H9 (cell line): ENCODE results near the gene SLC23A2. TPM values are rescaled to one million over a fixed set of nuclear protein-coding genes. Genes with fewer than 3 reads are reported as not detected.

Source experiments
- DNase-seq: peaks from one replicate; pipeline ENCODE4 v3.0.0-alpha.2; 2017
- H2AFZ ChIP-seq: one replicate; pipeline ENCODE4 v1.6.1; 2013; ENCODE audit warnings: mild to moderate bottlenecking, low read length, control low read depth, moderate library complexity
- H2AK5ac ChIP-seq: 2 replicates; pipeline ENCODE4 v1.6.1; 2013; ENCODE audit warnings: low read length, control low read depth, mixed read lengths; ENCODE audit not compliant: insufficient read length
- H2BK120ac ChIP-seq: one replicate; pipeline ENCODE4 v1.6.1; 2013; ENCODE audit warnings: low read depth, mild to moderate bottlenecking, low read length, control low read depth, inconsistent platforms; ENCODE audit not compliant: poor library complexity, severe bottlenecking
- H2BK12ac ChIP-seq: 2 replicates; pipeline ENCODE4 v1.6.1; 2013; ENCODE audit warnings: low read length, control low read depth, mixed read lengths, low read depth; ENCODE audit not compliant: insufficient read length
- H2BK15ac ChIP-seq: 2 replicates; pipeline ENCODE4 v1.6.1; 2013; ENCODE audit warnings: low read depth, low read length, control low read depth
- H2BK20ac ChIP-seq: one replicate; pipeline ENCODE4 v1.6.1; 2013; ENCODE audit warnings: low read depth, mild to moderate bottlenecking, low read length, control low read depth, inconsistent platforms; ENCODE audit not compliant: poor library complexity, severe bottlenecking
- H2BK5ac ChIP-seq: 2 replicates; pipeline ENCODE4 v1.6.1; 2013; ENCODE audit warnings: low read length, control low read depth, mixed read lengths; ENCODE audit not compliant: insufficient read length
- H3K14ac ChIP-seq: 2 replicates; pipeline ENCODE4 v1.6.1; 2013; ENCODE audit warnings: low read length, control low read depth; ENCODE audit not compliant: insufficient read depth
- H3K18ac ChIP-seq: 2 replicates; pipeline ENCODE4 v1.6.1; 2013; ENCODE audit warnings: low read depth, mild to moderate bottlenecking, mixed read lengths, low read length, control low read depth; ENCODE audit not compliant: insufficient read length
- H3K23ac ChIP-seq: 2 replicates; pipeline ENCODE4 v1.6.1; 2013; ENCODE audit warnings: low read length, control low read depth, mixed read lengths, low read depth; ENCODE audit not compliant: insufficient read length
- H3K23me2 ChIP-seq: 2 replicates; pipeline ENCODE4 v1.6.1; 2013; ENCODE audit warnings: low read depth, mild to moderate bottlenecking, mixed read lengths, low read length, control low read depth; ENCODE audit not compliant: insufficient read length, poor library complexity, severe bottlenecking
- H3K27ac ChIP-seq: 2 replicates; pipeline ENCODE4 v1.5.1; 2013; ENCODE audit warnings: low read length, control low read depth, mixed read lengths, low read depth; ENCODE audit not compliant: insufficient read length
- H3K27me3 ChIP-seq: 2 replicates; pipeline ENCODE4 v1.6.1; 2013; ENCODE audit warnings: low read length, control low read depth, inconsistent platforms; ENCODE audit not compliant: insufficient read depth
- H3K4ac ChIP-seq: 2 replicates; pipeline ENCODE4 v1.6.1; 2013; ENCODE audit warnings: low read depth, mild to moderate bottlenecking, control low read depth, inconsistent platforms, low read length, moderate library complexity
- H3K4me1 ChIP-seq: 2 replicates; pipeline ENCODE4 v1.6.1; 2013; ENCODE audit warnings: low read length, control low read depth, inconsistent platforms; ENCODE audit not compliant: insufficient read depth
- H3K4me2 ChIP-seq: 2 replicates; pipeline ENCODE4 v1.6.1; 2013; ENCODE audit warnings: low read length, control low read depth, mixed read lengths; ENCODE audit not compliant: insufficient read length, insufficient read depth
- H3K56ac ChIP-seq: 2 replicates; pipeline ENCODE4 v1.6.1; 2013; ENCODE audit warnings: low read depth, mild to moderate bottlenecking, mixed read lengths, low read length, control low read depth; ENCODE audit not compliant: insufficient read length
- H3K79me1 ChIP-seq: 2 replicates; pipeline ENCODE4 v1.6.1; 2013; ENCODE audit warnings: low read depth, mild to moderate bottlenecking, moderate library complexity, low read length, control low read depth, inconsistent platforms; ENCODE audit not compliant: insufficient read depth, poor library complexity, severe bottlenecking
- H3K79me2 ChIP-seq: 2 replicates; pipeline ENCODE4 v1.6.1; 2013; ENCODE audit warnings: low read length, control low read depth, inconsistent platforms; ENCODE audit not compliant: insufficient read depth
- H3K9ac ChIP-seq: 2 replicates; pipeline ENCODE4 v1.6.1; 2013; ENCODE audit warnings: low read length, control low read depth, mixed read lengths; ENCODE audit not compliant: insufficient read length; ENCODE audit errors: extremely low read depth
- H3K9me3 ChIP-seq: one replicate; pipeline ENCODE4 v1.6.1; 2013; ENCODE audit warnings: low read depth, low read length, inconsistent platforms; ENCODE audit not compliant: control insufficient read depth
- H3T11ph ChIP-seq: one replicate; pipeline ENCODE4 v1.6.1; 2013; ENCODE audit warnings: mild to moderate bottlenecking, low read length, control low read depth, inconsistent platforms
- H4K20me1 ChIP-seq: one replicate; pipeline ENCODE4 v1.6.1; 2013; ENCODE audit not compliant: control insufficient read depth, insufficient read length, insufficient read depth
- H4K5ac ChIP-seq: 2 replicates; pipeline ENCODE4 v1.6.1; 2013; ENCODE audit warnings: low read depth, mild to moderate bottlenecking, mixed read lengths, low read length, control low read depth; ENCODE audit not compliant: insufficient read length
- H4K8ac ChIP-seq: replicated peaks from 2 replicates; pipeline ENCODE4 v1.6.1; 2013; ENCODE audit warnings: low read length, control low read depth, mixed read lengths, low read depth; ENCODE audit not compliant: insufficient read length
- H4K91ac ChIP-seq: 2 replicates; pipeline ENCODE4 v1.6.1; 2013; ENCODE audit warnings: low read depth, mild to moderate bottlenecking, moderate library complexity, mixed read lengths, low read length, control low read depth; ENCODE audit not compliant: insufficient read length
- H3K27ac Mint-ChIP-seq, 3 experiments: 2 replicates in 2 of 3; 3 replicates in 1 of 3; pipeline ENCODE4 v1.8.0; 2020 to 2021; ENCODE audit warnings: mixed read lengths in 3 of 3, mild to moderate bottlenecking in 1 of 3, moderate library complexity in 1 of 3
- H3K27me3 Mint-ChIP-seq: 2 replicates; pipeline ENCODE4 v1.8.0; 2021; ENCODE audit warnings: low read depth, mild to moderate bottlenecking, moderate library complexity, mixed read lengths
- H3K36me3 Mint-ChIP-seq, 3 experiments: 2 replicates in 2 of 3; 3 replicates in 1 of 3; pipeline ENCODE4 v1.8.0; 2020 to 2021; ENCODE audit warnings: low read depth in 3 of 3, mixed read lengths in 3 of 3; ENCODE audit not compliant: insufficient read depth in 1 of 3
- H3K4me1 Mint-ChIP-seq, 2 experiments: 2 replicates each; pipeline ENCODE4 v1.8.0; 2020; ENCODE audit warnings: mixed read lengths in 2 of 2
- H3K4me3 Mint-ChIP-seq, 2 experiments: 2 replicates in 1 of 2; 3 replicates in 1 of 2; pipeline ENCODE4 v1.8.0; 2020 to 2021; ENCODE audit warnings: mild to moderate bottlenecking in 2 of 2, mixed read lengths in 2 of 2, moderate library complexity in 1 of 2
- H3K9me3 Mint-ChIP-seq, 2 experiments: 2 replicates in 1 of 2; 3 replicates in 1 of 2; pipeline ENCODE4 v1.8.0; 2020; ENCODE audit warnings: mild to moderate bottlenecking in 2 of 2, mixed read lengths in 2 of 2, moderate library complexity in 1 of 2
- WGBS: extraction: QIAGEN DNeasy Blood & Tissue Kit; methylation state at CpG from one replicate; pipeline ENCODE4 v1.1.7; 2013; ENCODE audit warnings: missing lambda C conversion rate, low lambda C conversion rate, mixed read lengths; ENCODE audit not compliant: insufficient read length; ENCODE audit errors: extremely low coverage; 5-methylcytosine and 5-hydroxymethylcytosine counted together
- total RNA-seq: library from RNA; stranded (reverse); gene quantifications from 2 replicates; pipeline ENCODE4 v1.2.1, GENCODE V29; 2021
- TF ChIP-seq, protein P1 (sequence below): fragments of 200-600 bp; sonication (generic); conservative IDR thresholded peaks from 3 replicates; pipeline ENCODE4 v1.8.0; 2021; ENCODE audit warnings: antibody characterized with exemption, mild to moderate bottlenecking

Gene SLC23A2
- total RNA-seq, 1 experiment from 2014 or later: 16.5 TPM

GRCh38 chr20:4946585-4946984 lies 54.7 kb downstream of the SLC23A2 start:
- Mint-ChIP-seq H3K36me3 (no peaks in the 10 kb centered on the region; a peak in 1 of 7 replicates), H3K27ac (no peak overlapping the region), H3K4me1 (peaks cover 18 to 24% of the 10 kb centered on the region in 2 experiments), H3K4me3 (no peak overlapping the region), H3K9me3 (no peaks in the 10 kb centered on the region), H3K27me3 (no peaks in the 10 kb centered on the region)
- no peaks in the 10 kb centered on the region for H3K9me3 ChIP-seq
- no peak for DNase-seq
- H3K56ac ChIP-seq: no peak overlapping the region
- no peak overlapping the region for H3K14ac ChIP-seq
- H2AFZ ChIP-seq: no peak overlapping the region
- no peak overlapping the region for H2BK120ac ChIP-seq
- TF ChIP-seq, protein P1, sequence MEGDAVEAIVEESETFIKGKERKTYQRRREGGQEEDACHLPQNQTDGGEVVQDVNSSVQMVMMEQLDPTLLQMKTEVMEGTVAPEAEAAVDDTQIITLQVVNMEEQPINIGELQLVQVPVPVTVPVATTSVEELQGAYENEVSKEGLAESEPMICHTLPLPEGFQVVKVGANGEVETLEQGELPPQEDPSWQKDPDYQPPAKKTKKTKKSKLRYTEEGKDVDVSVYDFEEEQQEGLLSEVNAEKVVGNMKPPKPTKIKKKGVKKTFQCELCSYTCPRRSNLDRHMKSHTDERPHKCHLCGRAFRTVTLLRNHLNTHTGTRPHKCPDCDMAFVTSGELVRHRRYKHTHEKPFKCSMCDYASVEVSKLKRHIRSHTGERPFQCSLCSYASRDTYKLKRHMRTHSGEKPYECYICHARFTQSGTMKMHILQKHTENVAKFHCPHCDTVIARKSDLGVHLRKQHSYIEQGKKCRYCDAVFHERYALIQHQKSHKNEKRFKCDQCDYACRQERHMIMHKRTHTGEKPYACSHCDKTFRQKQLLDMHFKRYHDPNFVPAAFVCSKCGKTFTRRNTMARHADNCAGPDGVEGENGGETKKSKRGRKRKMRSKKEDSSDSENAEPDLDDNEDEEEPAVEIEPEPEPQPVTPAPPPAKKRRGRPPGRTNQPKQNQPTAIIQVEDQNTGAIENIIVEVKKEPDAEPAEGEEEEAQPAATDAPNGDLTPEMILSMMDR: no peak
- no peak overlapping the region for H3K4me2 ChIP-seq
- no peak overlapping the region for H2BK15ac ChIP-seq
- H3K23ac ChIP-seq: no peak overlapping the region
- H3K4ac ChIP-seq: no peak overlapping the region
- H3K23me2 ChIP-seq: no peaks in the 10 kb centered on the region
- no peaks in the 10 kb centered on the region for H3K79me1 ChIP-seq
- H2AK5ac ChIP-seq: no peak overlapping the region
- no peaks in the 10 kb centered on the region for H4K20me1 ChIP-seq
- WGBS: no CpG with 5 or more reads among the region's 6 CpGs
- H2BK12ac ChIP-seq: no peak overlapping the region
- H3T11ph ChIP-seq: no peak overlapping the region
- H3K27ac ChIP-seq: no peak overlapping the region
- no peak overlapping the region for H2BK20ac ChIP-seq
- H4K91ac ChIP-seq: no peak overlapping the region
- no peak overlapping the region for H4K8ac ChIP-seq
- H3K79me2 ChIP-seq: no peaks in the 10 kb centered on the region
- H3K18ac ChIP-seq: no peak overlapping the region
- no peak overlapping the region for H2BK5ac ChIP-seq
- no peaks in the 10 kb centered on the region; the same call in 1 of the 2 replicates for H3K4me1 ChIP-seq
- no peak overlapping the region for H3K9ac ChIP-seq
- no peak overlapping the region for H4K5ac ChIP-seq
- no peaks in the 10 kb centered on the region for H3K27me3 ChIP-seq
